Activated naive CD8-positive, alpha-beta T cell treated with anti-CD3 and anti-CD28 coated beads, Interleukin-2, amount 50 U/mL, for 24 hours (primary cell): ENCODE measurements around the gene RAMAC.

Experiments used
- ATAC-seq: fragments of 150-1000 bp; cut with Tn5 transposase; one replicate; pipeline ENCODE4 v1.10.0; 2021
- DNase-seq: peaks from one replicate; pipeline ENCODE4 v3.0.0; 2021
- H3K27ac Mint-ChIP-seq: one replicate; pipeline ENCODE4 v1.8.0; 2021; ENCODE audit warnings: mild to moderate bottlenecking, mixed read lengths
- H3K27me3 Mint-ChIP-seq: one replicate; pipeline ENCODE4 v1.8.0; 2021; ENCODE audit warnings: mixed read lengths
- H3K36me3 Mint-ChIP-seq: one replicate; pipeline ENCODE4 v1.8.0; 2021; ENCODE audit warnings: low read depth, mixed read lengths
- H3K4me1 Mint-ChIP-seq: one replicate; pipeline ENCODE4 v1.8.0; 2021; ENCODE audit warnings: mixed read lengths
- H3K4me3 Mint-ChIP-seq: one replicate; pipeline ENCODE4 v1.8.0; 2021; ENCODE audit warnings: mild to moderate bottlenecking, moderate library complexity, mixed read lengths
- H3K9me3 Mint-ChIP-seq: one replicate; pipeline ENCODE4 v1.8.0; 2021; ENCODE audit warnings: mixed read lengths

Gene RAMAC

DNA sequence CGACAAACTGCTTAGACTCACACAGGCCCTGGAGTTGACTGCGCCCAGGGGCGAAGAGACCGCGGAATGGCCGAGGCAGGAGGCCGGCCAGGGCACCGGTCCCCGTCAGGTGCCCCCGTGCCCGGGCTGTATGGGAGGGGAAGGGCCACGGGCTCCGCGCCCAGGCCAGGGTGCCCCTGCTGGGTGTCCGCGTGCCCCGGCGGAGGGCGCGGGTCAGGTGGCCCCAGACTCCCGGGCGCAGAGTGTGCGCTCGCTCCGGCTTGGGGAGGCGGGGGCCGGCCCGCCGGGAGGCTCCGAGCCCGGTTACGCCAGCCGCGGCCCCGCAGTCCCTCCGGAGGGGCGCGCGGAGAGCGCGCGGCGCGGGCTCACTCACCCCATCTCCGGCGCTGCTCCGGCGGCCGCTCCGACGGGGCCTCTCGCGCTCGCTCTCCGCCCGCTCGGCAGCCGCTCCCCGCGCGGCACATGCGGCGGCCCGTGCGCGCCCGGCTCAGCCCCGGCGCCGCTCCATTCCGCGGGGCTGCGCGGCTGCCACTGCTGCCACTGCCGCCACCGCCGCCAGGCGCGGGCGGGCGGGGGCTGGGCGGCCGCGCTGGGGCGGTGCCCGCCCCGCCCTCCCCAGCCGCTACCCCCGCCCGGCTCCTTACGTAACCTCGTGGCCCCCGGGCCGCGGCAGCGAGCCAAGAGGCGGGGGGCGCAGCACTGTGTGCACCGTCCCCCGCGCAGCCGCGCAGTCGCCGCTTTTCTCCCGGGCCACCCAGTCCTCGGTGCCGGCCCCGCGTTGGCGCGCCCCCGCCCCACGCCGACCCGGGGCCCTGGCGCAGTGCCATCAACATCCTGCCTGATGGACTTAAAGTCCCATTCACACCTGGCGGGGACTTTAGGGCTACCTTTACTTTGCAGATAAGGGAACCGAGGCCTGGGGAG, 33.6 kb upstream of the RAMAC start, which contains the start of gene HOMER2:
Gene HOMER2 (minus strand): TSS at position 563 of the 924 bp plus-strand sequence. CDS start 185 bp downstream, at position 378.
- DNase-seq: peak; percentile 22
- Mint-ChIP-seq H3K36me3 (no peaks in the 10 kb centered on the region), H3K27me3 (peaks cover 6% of the 10 kb centered on the region), H3K4me3 (peak within 1 kb of the TSS; percentile 43), H3K9me3 (no peaks in the 10 kb centered on the region), H3K27ac (no peak within 1 kb of the TSS), H3K4me1 (no peaks in the 10 kb centered on the region)
- peak; percentile 53 for ATAC-seq

DNA sequence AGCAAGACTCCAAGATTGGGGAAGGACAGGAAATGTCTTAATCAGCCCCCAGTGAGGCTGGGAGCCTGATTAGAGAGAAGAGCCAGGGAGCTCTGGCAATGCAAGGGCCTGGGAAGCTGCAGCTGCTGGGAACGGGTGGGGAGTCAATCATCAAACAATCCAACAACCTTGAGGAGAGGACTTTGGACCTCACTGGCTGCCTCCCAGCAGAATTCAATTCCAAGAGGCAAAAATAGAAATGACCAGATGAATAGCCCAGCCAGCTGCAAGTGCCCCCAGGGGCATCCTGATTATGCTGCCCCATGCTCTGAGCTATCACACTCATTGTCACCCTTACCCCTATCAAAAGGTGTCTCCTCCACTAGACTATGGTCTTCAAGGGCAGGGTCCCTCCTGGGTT, 27.4 kb upstream of the RAMAC start:
- Mint-ChIP-seq H3K9me3 (no peaks in the 10 kb centered on the region), H3K27me3 (peaks cover 2% of the 10 kb centered on the region)
- no peak for ATAC-seq

DNA sequence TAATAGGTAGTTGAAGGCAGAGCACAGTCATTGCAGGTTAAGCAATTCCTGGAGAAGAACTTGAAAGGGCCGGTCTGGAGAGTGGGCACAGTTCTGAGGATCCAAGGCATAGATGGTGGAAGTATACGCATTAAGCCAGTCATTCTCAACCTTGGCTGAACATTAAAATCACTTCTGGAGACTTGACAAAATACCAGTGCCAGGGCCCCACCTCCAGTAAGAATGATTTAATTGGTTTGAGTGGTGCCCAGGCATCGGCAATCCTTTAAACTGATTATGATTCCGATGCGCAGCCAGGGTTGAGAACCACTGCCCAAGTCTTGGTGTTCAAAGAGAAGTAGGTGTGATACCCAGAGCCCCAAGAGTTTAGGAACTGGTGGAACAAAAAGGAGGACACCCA, 26.6 kb upstream of the RAMAC start:
- ATAC-seq (no peak), DNase-seq (no peak)
- no peaks in the 10 kb centered on the region for H3K9me3 Mint-ChIP-seq

More for the DNA sequence above, 27.4 kb upstream of the RAMAC start:
- Mint-ChIP-seq H3K4me1 (no peaks in the 10 kb centered on the region), H3K36me3 (no peaks in the 10 kb centered on the region), H3K27ac (no peak overlapping the region), H3K4me3 (no peak overlapping the region)
- DNase-seq: no peak

DNA sequence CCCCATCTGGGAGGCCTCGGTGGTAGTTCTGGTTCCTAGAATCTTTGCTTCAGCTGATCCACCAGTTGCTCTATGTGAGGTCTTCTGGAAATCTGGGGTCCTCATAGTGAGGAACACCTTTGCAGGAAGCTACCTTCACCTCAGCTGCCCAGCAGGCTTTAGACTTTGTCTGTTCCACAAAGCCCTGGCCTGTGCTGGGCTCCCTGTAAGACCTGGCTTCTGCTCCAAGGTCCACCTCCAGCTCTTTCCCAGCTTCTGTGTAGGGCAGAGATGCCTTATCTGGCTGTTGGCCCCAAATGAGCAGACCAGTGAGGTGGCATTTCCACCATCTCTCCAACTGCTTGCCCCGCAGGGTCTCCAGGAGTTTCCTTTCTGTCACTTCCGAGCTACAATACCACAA, 25.2 kb upstream of the RAMAC start:
- no peak for ATAC-seq
- no peak overlapping the region for H3K27ac Mint-ChIP-seq

More for the DNA sequence above, 26.6 kb upstream of the RAMAC start:
- H3K27ac Mint-ChIP-seq: no peak overlapping the region
- H3K36me3 Mint-ChIP-seq: no peaks in the 10 kb centered on the region
- H3K27me3 Mint-ChIP-seq: peaks cover under 1% of the 10 kb centered on the region
- H3K4me1 Mint-ChIP-seq: no peaks in the 10 kb centered on the region
- no peak overlapping the region for H3K4me3 Mint-ChIP-seq

DNA sequence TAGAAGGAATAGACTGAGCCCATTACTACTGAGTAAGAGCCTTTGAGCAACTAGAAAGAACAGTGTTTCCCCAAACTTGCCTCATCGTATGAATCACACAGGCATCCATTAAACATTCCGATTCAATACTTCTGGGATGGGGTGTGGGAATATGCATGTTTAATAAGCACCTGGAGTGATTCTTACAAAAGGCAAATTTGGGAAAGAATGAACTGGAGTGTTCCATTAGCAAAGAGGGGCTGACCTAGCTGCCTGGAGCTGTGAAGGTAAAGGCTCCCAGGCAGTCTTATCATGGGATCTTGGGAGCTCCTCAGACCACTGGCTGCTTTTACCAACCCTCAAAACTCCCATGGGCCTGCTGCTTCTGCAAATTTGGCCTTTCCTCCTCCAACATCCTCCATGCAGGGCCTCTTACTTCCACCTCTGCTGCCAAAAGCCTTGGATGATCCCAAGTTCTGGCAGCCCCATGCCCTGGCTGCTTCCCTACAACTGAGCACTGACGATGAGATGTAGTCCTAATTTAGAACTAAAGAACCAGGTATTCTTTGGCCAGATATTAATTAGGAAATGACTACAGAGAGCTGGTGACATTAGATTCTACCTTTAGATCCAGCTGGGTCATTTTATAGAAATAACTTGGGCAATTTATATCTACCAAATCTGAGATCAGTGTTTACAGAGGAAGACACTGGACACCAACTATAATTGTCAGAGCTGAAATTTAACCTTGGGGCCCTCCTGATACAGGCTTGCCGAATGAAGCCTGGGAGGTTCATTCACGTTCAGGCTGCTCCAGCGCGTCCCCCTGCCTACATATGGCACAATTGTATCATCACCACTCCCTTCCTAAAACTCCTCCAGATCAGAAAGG, 22.3 kb upstream of the RAMAC start:
- Mint-ChIP-seq H3K36me3 (no peaks in the 10 kb centered on the region), H3K9me3 (no peaks in the 10 kb centered on the region), H3K4me1 (peaks cover 10% of the 10 kb centered on the region), H3K27me3 (no peaks in the 10 kb centered on the region), H3K27ac (no peak overlapping the region), H3K4me3 (no peak overlapping the region)
- ATAC-seq (no peak), DNase-seq (no peak)

More for the DNA sequence above, 25.2 kb upstream of the RAMAC start:
- Mint-ChIP-seq H3K9me3 (no peaks in the 10 kb centered on the region), H3K4me3 (no peak overlapping the region), H3K4me1 (no peaks in the 10 kb centered on the region), H3K27me3 (no peaks in the 10 kb centered on the region), H3K36me3 (no peaks in the 10 kb centered on the region)
- DNase-seq: no peak

DNA sequence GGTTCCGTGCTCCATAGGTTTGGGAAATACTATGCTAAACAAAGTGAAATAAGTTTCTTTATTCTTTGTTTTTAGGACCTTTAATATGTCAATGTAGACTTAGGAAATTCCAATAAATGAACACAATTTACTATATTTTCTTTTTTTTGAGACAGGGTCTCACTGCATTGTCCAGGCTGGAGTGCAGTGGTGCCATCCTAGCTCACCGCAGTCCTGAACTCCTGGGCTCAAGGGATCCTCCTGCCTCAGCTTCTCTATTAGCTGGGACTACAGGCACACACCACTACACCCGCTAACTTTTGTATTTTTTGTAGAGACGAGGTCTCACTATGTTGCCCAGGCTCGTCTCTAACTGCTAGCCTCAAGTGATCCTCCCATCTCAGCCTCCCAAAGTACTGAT, 21.1 kb upstream of the RAMAC start:
- H3K27ac Mint-ChIP-seq: no peak overlapping the region

DNA sequence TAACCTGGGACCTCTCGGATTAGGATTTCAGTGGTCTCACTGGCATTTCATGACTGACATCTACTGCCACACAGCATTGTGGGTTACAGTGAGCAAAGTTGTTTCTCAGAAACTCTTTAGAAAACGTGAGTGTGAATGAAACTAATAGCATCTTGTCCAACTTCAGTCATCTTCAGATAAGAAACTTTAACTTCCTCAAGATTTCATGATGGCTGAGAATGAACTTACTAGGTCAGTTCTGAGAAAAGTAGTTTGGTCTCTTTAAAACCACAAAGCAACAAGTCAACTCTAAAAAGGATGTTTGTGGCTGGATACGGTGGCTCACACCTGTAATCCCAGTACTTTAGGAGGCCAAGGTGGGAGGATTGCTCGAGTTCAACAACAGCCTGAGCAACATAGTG, 19.3 kb upstream of the RAMAC start:
- peaks cover 10% of the 10 kb centered on the region for H3K4me1 Mint-ChIP-seq
- no peak for DNase-seq
- no peaks in the 10 kb centered on the region for H3K36me3 Mint-ChIP-seq
- H3K9me3 Mint-ChIP-seq: no peaks in the 10 kb centered on the region
- H3K27me3 Mint-ChIP-seq: no peaks in the 10 kb centered on the region
- no peak overlapping the region for H3K27ac Mint-ChIP-seq
- peak; percentile 72 for ATAC-seq
- no peak overlapping the region for H3K4me3 Mint-ChIP-seq

More for the DNA sequence above, 21.1 kb upstream of the RAMAC start:
- no peak for DNase-seq
- no peaks in the 10 kb centered on the region for H3K9me3 Mint-ChIP-seq
- peaks cover 10% of the 10 kb centered on the region for H3K4me1 Mint-ChIP-seq
- H3K4me3 Mint-ChIP-seq: no peak overlapping the region
- no peaks in the 10 kb centered on the region for H3K27me3 Mint-ChIP-seq
- no peak for ATAC-seq
- H3K36me3 Mint-ChIP-seq: no peaks in the 10 kb centered on the region

- ATAC-seq (no peak), DNase-seq (no peak)
- peaks cover 10% of the 10 kb centered on the region for H3K4me1 Mint-ChIP-seq
- H3K36me3 Mint-ChIP-seq: no peaks in the 10 kb centered on the region
- H3K27me3 Mint-ChIP-seq: no peaks in the 10 kb centered on the region
- no peak overlapping the region for H3K4me3 Mint-ChIP-seq
- H3K27ac Mint-ChIP-seq: no peak overlapping the region
- H3K9me3 Mint-ChIP-seq: no peaks in the 10 kb centered on the region
Observed at GRCh38 chr15:82968066-82968465, 17.9 kb upstream of the RAMAC start.

- Mint-ChIP-seq H3K9me3 (no peaks in the 10 kb centered on the region), H3K27me3 (no peaks in the 10 kb centered on the region), H3K27ac (no peak overlapping the region), H3K4me3 (no peak overlapping the region), H3K4me1 (peaks cover 10% of the 10 kb centered on the region), H3K36me3 (no peaks in the 10 kb centered on the region)
- no peak for DNase-seq
- no peak for ATAC-seq
Observed at GRCh38 chr15:82969353-82969752, 16.7 kb upstream of the RAMAC start.

GRCh38 chr15:82970078-82970686, 15.8 kb upstream of the RAMAC start:
- H3K4me1 Mint-ChIP-seq: peaks cover 10% of the 10 kb centered on the region
- no peak for ATAC-seq
- H3K27ac Mint-ChIP-seq: no peak overlapping the region
- H3K9me3 Mint-ChIP-seq: no peaks in the 10 kb centered on the region
- no peaks in the 10 kb centered on the region for H3K27me3 Mint-ChIP-seq
- no peaks in the 10 kb centered on the region for H3K36me3 Mint-ChIP-seq
- DNase-seq: no peak
- no peak overlapping the region for H3K4me3 Mint-ChIP-seq

- DNase-seq: no peak
- Mint-ChIP-seq H3K27me3 (no peaks in the 10 kb centered on the region), H3K4me1 (peaks cover 10% of the 10 kb centered on the region), H3K4me3 (no peak overlapping the region), H3K36me3 (no peaks in the 10 kb centered on the region), H3K9me3 (no peaks in the 10 kb centered on the region), H3K27ac (no peak overlapping the region)
- ATAC-seq: no peak
Observed at GRCh38 chr15:82970696-82971095, 15.3 kb upstream of the RAMAC start.

DNA sequence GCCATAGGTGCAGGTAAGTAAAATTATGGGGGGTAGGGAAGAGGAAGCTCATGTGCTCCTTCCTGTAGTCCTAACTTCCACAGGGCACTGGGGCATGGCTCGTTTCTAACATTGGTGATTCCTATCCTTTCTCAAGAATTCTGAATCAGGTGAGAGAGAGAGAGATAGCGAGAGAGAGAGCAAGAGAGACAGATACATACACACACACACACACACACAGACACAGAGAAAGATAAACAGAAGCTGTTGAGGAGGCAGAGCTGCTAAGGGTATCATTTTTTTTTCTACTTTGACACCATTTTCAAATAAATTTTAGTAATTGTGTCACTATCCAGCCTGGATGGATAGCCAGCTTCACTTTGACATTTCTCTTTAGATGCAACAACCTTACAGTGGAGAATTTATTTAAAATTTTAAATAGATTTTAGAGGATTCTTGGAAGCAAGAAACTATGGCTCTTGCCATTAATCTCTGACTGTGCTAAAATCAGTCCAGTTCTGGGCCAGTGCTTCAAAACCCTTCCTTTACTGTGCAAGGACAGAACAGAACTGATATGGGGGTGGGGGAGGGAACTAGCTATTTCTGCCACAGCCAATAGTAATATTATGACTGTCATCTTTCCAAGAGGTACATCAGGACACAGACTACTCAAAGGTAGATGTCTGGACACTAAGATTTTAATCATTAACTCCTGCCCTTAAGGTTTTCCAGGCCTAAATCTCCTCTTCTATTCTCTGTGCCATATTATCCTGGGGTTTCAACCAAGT, 14.6 kb upstream of the RAMAC start:
- no peaks in the 10 kb centered on the region for H3K27me3 Mint-ChIP-seq
- no peaks in the 10 kb centered on the region for H3K36me3 Mint-ChIP-seq
- no peak overlapping the region for H3K4me3 Mint-ChIP-seq
- no peak overlapping the region for H3K27ac Mint-ChIP-seq
- no peaks in the 10 kb centered on the region for H3K9me3 Mint-ChIP-seq
- ATAC-seq (no peak), DNase-seq (no peak)
- peaks cover 5% of the 10 kb centered on the region for H3K4me1 Mint-ChIP-seq

DNA sequence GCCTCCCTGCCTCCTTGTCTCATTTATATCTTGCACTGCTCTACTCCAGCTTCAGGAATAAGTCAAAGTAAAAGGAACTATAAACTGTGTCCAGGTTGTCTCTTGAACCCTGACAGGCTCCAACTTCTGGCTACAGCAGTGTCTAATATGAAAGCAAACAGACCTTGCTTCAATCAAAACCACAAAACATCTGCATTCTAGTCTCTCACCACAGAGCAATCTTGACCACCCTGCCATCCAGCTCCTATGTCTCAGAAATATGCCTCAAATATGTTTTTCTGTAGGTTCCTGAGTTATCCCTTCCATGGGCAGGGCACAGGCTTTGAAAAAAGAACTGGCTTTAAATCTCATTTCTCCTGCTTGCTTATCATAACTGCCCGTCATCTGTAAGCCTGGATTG, 13.0 kb upstream of the RAMAC start:
- Mint-ChIP-seq H3K27me3 (no peaks in the 10 kb centered on the region), H3K4me1 (no peaks in the 10 kb centered on the region), H3K4me3 (no peak overlapping the region), H3K27ac (no peak overlapping the region), H3K36me3 (no peaks in the 10 kb centered on the region), H3K9me3 (no peaks in the 10 kb centered on the region)
- no peak for ATAC-seq
- DNase-seq: no peak

DNA sequence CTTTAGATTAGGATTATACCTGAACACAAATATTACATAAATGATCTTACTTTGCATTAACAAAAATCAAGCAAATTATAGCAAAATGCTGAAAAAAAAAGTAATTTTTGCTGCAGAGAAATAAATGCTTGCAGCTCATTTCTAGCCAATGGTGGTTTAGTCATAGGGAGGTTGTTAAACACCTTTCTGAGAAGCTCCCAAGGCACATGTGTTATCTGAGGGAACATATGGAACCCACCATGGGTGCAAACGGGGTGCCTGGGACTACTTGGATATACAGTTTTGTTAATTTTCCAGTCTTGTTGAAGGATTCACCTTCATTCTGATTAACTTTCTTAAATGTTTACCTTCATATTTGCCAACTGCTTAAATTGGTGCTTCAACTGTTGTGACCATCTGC, 8.9 kb upstream of the RAMAC start:
- no peak for ATAC-seq
- no peaks in the 10 kb centered on the region for H3K36me3 Mint-ChIP-seq
- peaks cover 5% of the 10 kb centered on the region for H3K4me1 Mint-ChIP-seq
- no peaks in the 10 kb centered on the region for H3K9me3 Mint-ChIP-seq
- H3K4me3 Mint-ChIP-seq: no peak overlapping the region
- DNase-seq: no peak
- H3K27ac Mint-ChIP-seq: no peak overlapping the region
- no peaks in the 10 kb centered on the region for H3K27me3 Mint-ChIP-seq
